Sciatic nerve (tissue), 2 donors: ENCODE results near the gene RRAD. TPM values are rescaled to one million over a fixed set of nuclear protein-coding genes. Genes with fewer than 3 reads are reported as not detected.
A peak's percentile ranks its signal among the peaks of the same experiment; 100 is the strongest.

Experiments
- ATAC-seq: fragments of 200-7000 bp; cut with Tn5 transposase; one replicate; pipeline ENCODE4 v1.9.1; 2020; ENCODE audit warnings: mild to moderate bottlenecking, moderate library complexity
- DNase-seq: peaks from one replicate; pipeline ENCODE4 v3.0.0-alpha.2; 2020; ENCODE audit warnings: low spot score
- intact Hi-C: fragments of 100-400 bp; cut with DNase I; formaldehyde crosslinking; loops from one replicate; pipeline ENCODE4 v1.14.2; 2022
- total RNA-seq: library from RNA; stranded (reverse); fragmentation: NEBNext Ultra II Directional; extraction: Animal tissue kit (Norgen Biotek cat#: 25700); gene quantifications from one replicate; pipeline ENCODE4 v1.2.1, GENCODE V29; 2021
- donor health status: DM: no; HTN: no; CAD: no.
- donor health status: DM: no; HTN: no; CAD: no.

RRAD gene
- total RNA-seq, 1 donor from 2014 or later, result 6.2 TPM

DNA sequence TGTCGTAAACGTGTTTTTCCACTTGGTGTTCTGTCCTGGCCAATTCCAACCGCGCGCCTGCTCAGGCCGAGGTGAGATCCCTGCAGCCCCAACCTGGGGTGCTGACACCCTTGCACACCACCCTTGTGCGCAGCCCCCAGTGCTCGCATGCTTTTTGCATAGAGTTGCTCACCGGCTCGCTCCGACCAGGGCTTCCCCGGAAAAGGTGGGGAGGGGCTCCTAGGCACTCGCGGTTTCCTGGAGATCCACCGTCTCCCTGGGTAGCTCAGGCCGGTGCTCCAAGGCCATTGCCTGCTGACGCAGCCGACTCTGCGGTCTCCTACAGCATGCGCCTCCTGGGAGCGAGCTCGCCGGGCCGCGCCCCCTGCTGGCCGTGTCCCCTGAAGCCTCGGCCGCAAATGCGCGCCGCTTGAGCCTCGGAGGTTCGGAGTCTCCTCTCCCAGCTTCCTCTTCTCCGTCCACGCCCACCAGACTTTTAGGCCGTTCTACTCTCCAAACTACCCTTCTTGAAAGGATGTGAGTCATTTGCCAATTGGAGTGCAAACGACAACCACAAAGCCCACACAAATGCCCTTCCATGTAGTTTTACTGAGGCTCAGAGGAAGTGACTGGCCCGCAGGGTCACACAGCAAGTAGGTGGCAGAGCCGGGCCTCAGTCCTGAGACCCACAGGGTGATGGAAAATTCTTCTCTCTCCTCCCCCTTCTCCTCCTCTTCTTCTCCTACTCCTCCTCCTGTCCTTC lies 52.2 kb downstream of the RRAD start:
- peak; percentile 94 for DNase-seq
- intact Hi-C loops, result no loop called here
- ATAC-seq, result peak; percentile 94

DNA sequence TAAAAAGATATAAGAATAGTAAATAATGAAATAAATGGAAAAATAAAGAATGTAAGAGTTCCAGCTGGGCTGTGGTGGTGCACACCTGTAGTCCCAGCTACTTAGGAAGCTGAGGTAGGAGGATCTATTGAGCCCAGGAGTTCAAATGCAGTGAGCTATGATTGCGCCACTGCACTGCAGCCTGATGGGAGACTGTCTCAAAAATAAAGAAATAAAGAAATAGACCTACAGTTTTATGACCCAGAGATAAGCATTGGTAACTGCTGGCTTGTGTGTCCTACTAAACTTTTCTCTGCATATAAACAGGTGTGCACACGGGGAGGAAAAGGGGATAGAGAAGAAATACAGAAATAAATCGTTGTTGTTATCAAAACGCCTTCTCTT lies 52.8 kb downstream of the RRAD start:
- DNase-seq, result no peak
- intact Hi-C loops, result no loop called here

DNA sequence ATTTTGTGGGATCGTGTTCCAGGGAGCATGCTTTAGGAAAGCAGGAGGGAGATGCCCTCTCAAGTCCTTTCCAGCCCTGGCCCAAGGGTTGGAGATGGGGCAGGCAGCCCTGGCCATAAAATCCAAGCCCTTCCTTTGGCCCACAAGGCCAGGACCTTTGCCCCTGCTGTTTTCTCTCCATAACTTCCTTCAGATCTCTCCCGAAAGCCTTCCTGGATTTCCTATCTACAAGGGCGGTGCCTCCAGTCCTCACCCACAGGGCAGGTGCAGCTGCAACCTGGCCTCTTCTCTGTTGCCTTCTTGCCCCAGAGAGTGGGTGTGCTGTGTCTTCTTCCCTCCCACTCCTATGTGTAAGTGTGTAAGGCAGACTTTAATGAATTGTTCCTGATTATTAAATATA lies 53.5 kb downstream of the RRAD start:
- intact Hi-C loops, result no loop called here
- DNase-seq (no peak), ATAC-seq (no peak)

More for the DNA sequence above, 52.8 kb downstream of the RRAD start:
- ATAC-seq, result no peak

Other genes starting within 250 kb of the RRAD start
- gene CMTM4, start 228.8 kb downstream of the RRAD start, total RNA-seq, result 17.8 TPM
- 205 TPM for gene DYNC1LI2, start 173.9 kb downstream of the RRAD start, total RNA-seq
- 0.58 TPM for gene TERB1, start 124.0 kb downstream of the RRAD start, total RNA-seq
- gene NAE1, start 94.6 kb downstream of the RRAD start, total RNA-seq, result 60.6 TPM
- not detected for gene CA7, start 81.1 kb downstream of the RRAD start, total RNA-seq
- 17.6 TPM for gene PDP2, start 45.0 kb downstream of the RRAD start, total RNA-seq
- gene CDH16, start 6.7 kb downstream of the RRAD start, total RNA-seq, result not detected
- 69.7 TPM for gene CIAO2B, start 8.9 kb upstream of the RRAD start, total RNA-seq
- gene CES2, start 10.0 kb upstream of the RRAD start, total RNA-seq, result 27.8 TPM
- gene CES3, start 35.7 kb upstream of the RRAD start, total RNA-seq, result 0.71 TPM
- gene CES4A, start 63.1 kb upstream of the RRAD start, total RNA-seq, result 13.2 TPM
- 60.3 TPM for gene CBFB, start 103.6 kb upstream of the RRAD start, total RNA-seq
- 13.2 TPM for gene PHAF1, start 184.4 kb upstream of the RRAD start, total RNA-seq
- 13.9 TPM for gene B3GNT9, start 225.5 kb upstream of the RRAD start, total RNA-seq
- gene TRADD, start 234.4 kb upstream of the RRAD start, total RNA-seq, result 11.3 TPM
- 10.1 TPM for gene FBXL8, start 234.4 kb upstream of the RRAD start, total RNA-seq
- gene HSF4, start 239.2 kb upstream of the RRAD start, total RNA-seq, result 123 TPM
- 37.9 TPM for gene NOL3, start 245.0 kb upstream of the RRAD start, total RNA-seq